ENCODE results near the gene CAMTA1. TPM values are rescaled to one million over a fixed set of nuclear protein-coding genes. Genes with fewer than 3 reads are reported as not detected.

Gene CAMTA1
- total RNA-seq, 4 donors from 2014 or later = 86.3 to 170 (median 132) TPM

DNA sequence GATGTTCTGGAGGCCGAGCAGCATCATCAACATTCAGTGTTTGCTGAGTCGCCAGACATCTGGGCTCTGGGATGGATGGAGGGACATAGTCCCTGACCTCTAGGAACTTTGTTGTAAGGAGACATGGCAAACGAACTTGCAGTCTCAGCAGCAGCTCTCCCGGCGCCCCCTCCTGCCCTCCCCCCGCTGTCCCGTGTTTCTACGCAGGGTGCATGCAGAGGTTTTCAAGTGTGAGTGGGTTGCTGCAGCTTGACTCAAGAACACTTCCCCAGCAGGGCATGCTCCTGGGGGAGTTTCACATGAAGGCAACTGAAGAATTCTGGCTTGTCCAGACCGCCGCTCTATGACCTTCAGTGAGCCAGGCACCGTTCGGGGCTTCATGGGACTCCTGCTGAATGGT lies 121.9 kb downstream of the CAMTA1 start:
- peaks cover 16% of the 10 kb centered on the region for H3K27me3 ChIP-seq
- no peak overlapping the region for H3K27ac ChIP-seq
- H3K9me3 ChIP-seq = no peaks in the 10 kb centered on the region
- H3K36me3 ChIP-seq = no peaks in the 10 kb centered on the region
- no peaks in the 10 kb centered on the region for H3K4me1 ChIP-seq
- no peak for ATAC-seq
- TF ChIP-seq EP300 (IDR thresholded peaks at IDR 0.05) = no peak
- TF ChIP-seq, protein P1, sequence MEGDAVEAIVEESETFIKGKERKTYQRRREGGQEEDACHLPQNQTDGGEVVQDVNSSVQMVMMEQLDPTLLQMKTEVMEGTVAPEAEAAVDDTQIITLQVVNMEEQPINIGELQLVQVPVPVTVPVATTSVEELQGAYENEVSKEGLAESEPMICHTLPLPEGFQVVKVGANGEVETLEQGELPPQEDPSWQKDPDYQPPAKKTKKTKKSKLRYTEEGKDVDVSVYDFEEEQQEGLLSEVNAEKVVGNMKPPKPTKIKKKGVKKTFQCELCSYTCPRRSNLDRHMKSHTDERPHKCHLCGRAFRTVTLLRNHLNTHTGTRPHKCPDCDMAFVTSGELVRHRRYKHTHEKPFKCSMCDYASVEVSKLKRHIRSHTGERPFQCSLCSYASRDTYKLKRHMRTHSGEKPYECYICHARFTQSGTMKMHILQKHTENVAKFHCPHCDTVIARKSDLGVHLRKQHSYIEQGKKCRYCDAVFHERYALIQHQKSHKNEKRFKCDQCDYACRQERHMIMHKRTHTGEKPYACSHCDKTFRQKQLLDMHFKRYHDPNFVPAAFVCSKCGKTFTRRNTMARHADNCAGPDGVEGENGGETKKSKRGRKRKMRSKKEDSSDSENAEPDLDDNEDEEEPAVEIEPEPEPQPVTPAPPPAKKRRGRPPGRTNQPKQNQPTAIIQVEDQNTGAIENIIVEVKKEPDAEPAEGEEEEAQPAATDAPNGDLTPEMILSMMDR (IDR thresholded peaks at IDR 0.05) = no peak
- TF ChIP-seq POLR2AphosphoS5 (IDR thresholded peaks at IDR 0.05) = no peak
- TF ChIP-seq POLR2A (IDR thresholded peaks at IDR 0.05) = no peak
- 40% methylated on average over 1 of the region's 12 CpGs; no CpG with 5 or more reads in 1 of the 2 donors for WGBS, 2 donors (ENCODE audit: low coverage in 1 of 2)
- no peak overlapping the region for H3K4me3 ChIP-seq

DNA sequence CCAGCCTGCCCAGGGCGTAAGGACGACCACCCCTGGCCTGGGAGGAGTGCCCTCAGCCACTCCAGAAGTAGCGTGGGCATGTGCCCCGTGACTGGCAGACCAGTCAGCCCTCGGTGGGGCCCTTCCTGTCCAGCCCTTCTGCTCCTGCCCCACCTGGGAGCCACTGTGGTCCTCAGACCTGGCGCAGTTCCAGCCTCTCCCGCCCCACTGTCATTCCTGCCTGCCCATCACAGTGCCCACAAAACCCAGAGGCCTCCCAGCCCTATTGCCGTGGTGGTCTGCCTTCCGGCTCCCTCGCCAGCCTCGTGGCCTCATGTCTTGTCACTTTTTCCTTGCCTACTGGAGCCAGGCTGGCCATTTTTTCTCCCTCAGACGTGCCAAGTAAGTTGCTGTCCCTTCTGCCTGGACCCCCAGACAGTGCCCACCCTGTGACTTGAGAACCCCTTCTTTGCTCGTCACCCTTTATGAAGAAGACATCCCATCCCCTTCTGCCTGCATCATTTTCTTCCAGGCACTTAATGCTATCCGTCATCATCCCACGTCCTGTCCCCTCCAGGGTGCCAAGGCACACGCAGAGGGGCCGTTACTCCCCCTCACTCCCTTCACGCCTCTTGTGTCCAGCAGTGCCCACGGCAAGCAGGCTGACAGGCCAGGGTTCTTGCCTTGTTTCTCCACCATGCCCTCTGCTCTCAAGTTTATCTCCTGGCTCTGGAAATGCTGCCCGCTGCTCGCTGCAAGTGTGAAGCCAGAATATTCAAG lies 122.6 kb downstream of the CAMTA1 start:
- H3K27me3 ChIP-seq = peaks cover 22% of the 10 kb centered on the region
- no peaks in the 10 kb centered on the region for H3K4me1 ChIP-seq
- no peaks in the 10 kb centered on the region for H3K36me3 ChIP-seq
- H3K4me3 ChIP-seq = no peak overlapping the region
- 67 to 92% methylated on average over 5 to 13 of the region's 21 CpGs for WGBS, 2 donors (ENCODE audit: low coverage in 1 of 2)
- no peaks in the 10 kb centered on the region for H3K9me3 ChIP-seq
- H3K27ac ChIP-seq = no peak overlapping the region
- TF ChIP-seq POLR2A (IDR thresholded peaks at IDR 0.05) = no peak
- no peak for TF ChIP-seq POLR2AphosphoS5 (IDR thresholded peaks at IDR 0.05)
- TF ChIP-seq EP300 (IDR thresholded peaks at IDR 0.05) = no peak
- TF ChIP-seq, protein P1 (IDR thresholded peaks at IDR 0.05) = no peak
- ATAC-seq = no peak

DNA sequence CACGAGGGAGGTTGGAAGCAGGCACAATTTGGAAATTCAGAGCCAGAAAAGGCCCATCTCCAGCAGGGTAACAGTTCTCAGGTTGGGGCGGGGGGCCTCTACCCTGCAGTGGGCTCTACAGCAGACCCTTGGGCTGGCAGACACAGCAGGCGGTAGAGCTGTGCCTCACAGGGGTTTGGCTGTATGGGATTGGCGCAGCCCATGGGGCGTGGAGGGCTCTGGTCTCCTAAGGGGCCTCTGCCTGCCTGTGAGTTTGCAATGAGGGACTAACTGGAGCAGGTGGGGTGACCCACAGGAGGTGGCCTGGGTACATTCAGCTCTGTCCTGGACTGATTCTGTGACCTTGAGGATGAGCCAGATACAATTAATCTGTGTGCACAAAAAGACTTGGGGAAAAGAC lies 124.1 kb downstream of the CAMTA1 start:
- Histone ChIP-seq H3K4me3 (no peak overlapping the region), H3K27ac (no peak overlapping the region), H3K9me3 (peaks cover 0 to 10% (median 0%) of the 10 kb centered on the region in 3 donors), H3K27me3 (peaks cover 38% of the 10 kb centered on the region), H3K36me3 (no peaks in the 10 kb centered on the region), H3K4me1 (no peaks in the 10 kb centered on the region)
- TF ChIP-seq POLR2AphosphoS5 (IDR thresholded peaks at IDR 0.05) = no peak
- no peak for TF ChIP-seq POLR2A (IDR thresholded peaks at IDR 0.05)
- no peak for TF ChIP-seq EP300 (IDR thresholded peaks at IDR 0.05)
- TF ChIP-seq, protein P1 (IDR thresholded peaks at IDR 0.05) = no peak
- ATAC-seq = no peak
- WGBS, 2 donors (ENCODE audit: low coverage in 1 of 2) = 40% methylated on average over 1 of the region's 5 CpGs

DNA sequence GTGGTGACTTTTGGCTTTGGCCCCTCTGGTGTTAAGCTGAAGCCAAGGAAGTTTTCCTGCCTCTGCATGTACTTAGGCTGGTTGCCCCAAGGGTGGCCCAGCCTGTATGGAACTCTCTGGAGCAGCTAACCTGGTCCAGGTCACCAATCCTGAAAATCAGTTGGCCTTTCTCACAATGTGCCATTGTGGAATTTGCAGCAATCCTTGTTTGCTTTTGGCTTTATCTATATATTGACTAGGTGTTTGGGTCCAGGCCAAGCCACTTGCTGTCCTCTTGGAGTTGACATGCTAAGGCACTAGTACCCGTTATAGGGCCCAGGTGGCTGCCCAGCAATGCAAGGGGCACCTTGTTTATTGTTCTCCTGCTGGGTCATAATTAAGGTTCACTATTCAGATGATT lies 124.6 kb downstream of the CAMTA1 start:
- WGBS, 2 donors (ENCODE audit: low coverage in 1 of 2) = 100% methylated on average over 1 of the region's 1 CpG
- no peak overlapping the region for H3K27ac ChIP-seq
- no peaks in the 10 kb centered on the region for H3K36me3 ChIP-seq
- H3K4me1 ChIP-seq = no peaks in the 10 kb centered on the region
- ATAC-seq = no peak
- H3K27me3 ChIP-seq = peaks cover 42% of the 10 kb centered on the region
- no peak overlapping the region for H3K4me3 ChIP-seq
- no peak for TF ChIP-seq POLR2AphosphoS5 (IDR thresholded peaks at IDR 0.05)
- TF ChIP-seq, protein P1 (IDR thresholded peaks at IDR 0.05) = no peak
- TF ChIP-seq EP300 (IDR thresholded peaks at IDR 0.05) = no peak
- no peak for TF ChIP-seq POLR2A (IDR thresholded peaks at IDR 0.05)
- peaks cover 0 to 10% (median 0%) of the 10 kb centered on the region in 3 donors for H3K9me3 ChIP-seq
